Measurements from ENCODE around the gene SCCPDH.
"Not testable (repeated sequence)": the region's sequence is repeated elsewhere in the genome, so short reads cannot be mapped to it uniquely, and the experiment has no call there.

Gene SCCPDH

DNA sequence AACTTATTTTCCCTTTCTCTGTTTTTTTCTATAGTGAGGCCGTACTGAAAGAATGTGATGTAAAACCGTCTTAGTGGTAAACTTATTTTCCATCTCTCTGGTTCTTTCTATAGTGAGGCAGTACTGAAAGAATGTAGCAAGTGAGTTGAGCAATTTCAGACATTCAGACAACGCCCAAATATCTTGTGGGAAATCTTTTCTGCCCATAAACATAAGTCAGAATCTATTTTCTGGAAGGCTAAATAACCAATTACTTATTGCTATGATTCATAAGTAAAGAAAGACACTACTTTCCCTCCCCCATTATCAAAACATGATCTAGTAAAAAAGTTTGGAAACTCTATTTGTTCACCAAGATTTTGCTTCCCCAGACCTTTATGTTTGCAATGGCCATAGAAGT is 18.8 kb upstream of the SCCPDH start:
- DNase-seq (ENCODE audit: low spot score): no peak

DNA sequence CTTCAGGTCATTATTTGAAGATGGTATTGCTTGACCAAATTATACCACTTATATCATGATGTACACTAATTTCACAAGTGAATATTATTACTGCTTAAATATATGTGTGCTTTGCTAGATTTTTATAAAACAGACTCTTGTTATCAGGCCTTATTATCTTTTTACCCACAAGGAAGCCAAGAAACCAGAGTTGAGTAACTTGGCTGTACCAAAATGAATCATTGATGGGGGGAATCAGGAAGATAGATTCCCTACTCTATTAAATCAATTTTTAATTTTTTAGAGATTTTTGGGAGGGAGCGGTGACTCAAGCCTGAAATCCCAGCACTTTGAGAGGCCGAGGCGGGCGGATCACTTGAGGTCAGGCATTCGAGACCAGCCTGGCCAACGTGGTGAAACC is 16.0 kb upstream of the SCCPDH start:
- DNase-seq (ENCODE audit: low spot score): no peak

DNA sequence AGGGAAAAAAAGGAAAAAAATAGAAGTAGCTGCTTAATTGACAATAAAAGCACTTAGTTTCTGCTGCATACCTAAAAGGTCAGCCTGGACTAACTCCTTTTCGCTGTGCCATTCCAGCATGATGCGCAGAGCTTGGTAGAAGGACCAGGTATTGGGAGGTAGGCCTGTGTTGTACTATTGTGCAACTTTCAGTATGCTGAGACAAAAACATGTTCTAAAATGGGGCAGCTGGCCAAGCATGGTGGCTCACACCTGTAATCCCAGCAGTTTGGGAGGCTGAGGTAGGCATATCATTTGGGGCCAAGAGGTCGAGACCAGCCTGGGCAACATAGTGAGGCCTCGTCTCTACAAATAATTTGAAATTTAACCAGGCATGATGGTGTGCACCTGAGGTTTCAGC is 15.0 kb upstream of the SCCPDH start:
- DNase-seq (ENCODE audit: low spot score): no peak

DNA sequence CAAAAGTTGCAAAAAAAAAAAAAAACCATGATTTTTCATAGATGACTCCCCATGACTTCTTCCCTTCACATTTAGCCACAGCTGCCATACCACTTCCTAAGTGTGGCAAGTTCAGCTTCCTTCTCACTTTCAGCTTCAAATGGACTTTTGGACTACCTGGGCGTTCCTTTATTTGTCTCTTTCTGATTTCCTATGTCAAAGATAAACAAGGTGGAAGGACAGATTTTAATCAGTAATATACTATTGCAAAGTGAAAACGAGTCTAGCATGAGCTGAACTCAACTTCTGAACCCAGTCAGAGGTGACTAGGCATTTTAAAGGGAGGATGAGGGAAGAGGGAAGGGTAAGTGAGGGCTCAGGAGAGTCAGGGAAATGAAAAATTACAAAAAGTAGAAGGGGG is 14.4 kb upstream of the SCCPDH start:
- DNase-seq (ENCODE audit: low spot score): no peak

DNA sequence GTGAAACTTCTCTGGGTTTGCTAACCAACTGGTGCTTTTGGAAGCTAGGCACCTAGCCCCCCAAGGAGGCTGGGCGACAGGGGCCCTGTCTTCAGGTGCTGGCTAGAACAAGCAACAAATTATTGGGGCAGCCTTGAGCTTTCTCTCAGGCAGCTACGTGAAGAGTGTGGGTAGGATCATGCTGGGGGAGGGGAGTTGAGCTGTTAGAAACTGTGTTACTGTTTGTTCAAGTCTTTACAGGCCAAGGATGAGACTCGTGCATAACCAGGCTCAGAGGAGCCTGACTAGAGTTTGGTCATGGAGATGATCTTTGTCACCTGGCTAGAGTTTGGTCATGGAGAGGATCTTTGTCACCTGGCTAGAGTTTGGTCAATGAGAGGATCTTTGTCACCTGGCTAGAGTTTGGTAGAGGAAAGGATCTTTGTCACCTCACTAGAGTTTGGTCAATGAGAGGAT is 12.6 kb upstream of the SCCPDH start:
- DNase-seq (ENCODE audit: low spot score): no peak

DNA sequence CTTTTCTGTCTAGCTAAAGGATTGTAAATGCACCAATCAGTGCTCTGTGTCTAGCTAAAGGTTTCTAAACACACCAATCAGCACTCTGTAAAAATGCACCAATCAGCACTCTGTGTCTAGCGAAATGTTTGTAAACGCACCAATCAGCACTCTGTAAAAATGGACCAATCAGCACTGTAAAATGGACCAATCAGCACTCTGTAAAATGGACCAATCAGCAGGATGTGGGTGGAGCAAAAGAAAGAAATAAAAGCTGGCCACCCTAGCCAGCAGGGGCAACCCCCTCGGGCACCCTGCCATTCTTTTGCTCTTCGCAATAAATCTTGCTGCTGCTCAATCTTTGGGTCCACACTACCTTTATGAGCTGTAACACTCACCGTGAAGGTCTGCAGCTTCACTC is 11.8 kb upstream of the SCCPDH start:
- DNase-seq (ENCODE audit: low spot score): not testable (repeated sequence)

DNA sequence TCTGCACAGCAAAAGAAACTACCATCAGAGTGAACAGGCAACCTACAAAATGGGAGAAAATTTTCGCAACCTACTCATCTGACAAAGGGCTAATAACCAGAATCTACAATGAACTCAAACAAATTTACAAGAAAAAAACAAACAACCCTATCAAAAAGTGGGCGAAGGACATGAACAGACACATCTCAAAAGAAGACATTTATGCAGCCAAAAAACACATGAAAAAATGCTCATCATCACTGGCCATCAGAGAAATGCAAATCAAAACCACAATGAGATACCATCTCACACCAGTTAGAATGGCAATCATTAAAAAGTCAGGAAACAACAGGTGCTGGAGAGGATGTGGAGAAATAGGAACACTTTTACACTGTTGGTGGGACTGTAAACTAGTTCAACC is 4.8 kb upstream of the SCCPDH start:
- not testable (repeated sequence) for DNase-seq (ENCODE audit: low spot score)

DNA sequence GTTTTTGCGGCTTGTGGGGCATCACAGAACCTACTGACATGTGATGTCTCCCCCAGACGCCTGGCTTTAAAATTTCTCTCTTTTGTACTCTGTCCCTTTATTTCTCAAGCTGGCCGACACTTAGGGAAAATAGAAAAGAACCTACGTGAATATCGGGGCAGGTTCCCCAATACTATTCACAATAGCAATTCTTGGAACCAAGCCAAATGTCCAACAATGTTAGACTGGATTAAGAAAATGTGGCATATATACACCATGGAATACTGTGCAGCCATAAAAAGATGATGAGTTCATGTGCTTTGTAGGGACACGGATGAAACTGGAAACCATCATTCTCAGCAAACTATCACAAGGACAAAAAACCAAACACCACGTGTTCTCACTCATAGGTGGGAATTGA is 3.4 kb upstream of the SCCPDH start:
- not testable (repeated sequence) for DNase-seq (ENCODE audit: low spot score)

DNA sequence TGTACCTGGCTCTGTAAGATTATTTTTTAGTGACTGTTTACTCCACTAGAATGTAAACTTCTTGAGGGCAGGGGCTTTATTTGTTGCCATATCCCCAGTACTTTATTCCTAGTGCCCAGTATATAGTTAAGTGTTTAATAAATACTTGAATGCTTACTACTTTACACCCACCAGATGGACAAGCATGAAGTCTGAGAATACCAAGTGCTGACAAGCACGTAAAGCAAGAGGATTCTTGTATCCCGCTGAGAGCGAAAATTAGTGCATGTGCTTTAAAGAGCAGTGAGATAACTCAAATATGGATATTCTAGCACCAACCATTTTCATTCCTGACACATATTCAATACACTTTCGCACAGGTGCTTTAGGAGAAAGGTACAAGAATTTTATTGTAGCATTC is 1.5 kb upstream of the SCCPDH start:
- no peak for DNase-seq (ENCODE audit: low spot score)

DNA sequence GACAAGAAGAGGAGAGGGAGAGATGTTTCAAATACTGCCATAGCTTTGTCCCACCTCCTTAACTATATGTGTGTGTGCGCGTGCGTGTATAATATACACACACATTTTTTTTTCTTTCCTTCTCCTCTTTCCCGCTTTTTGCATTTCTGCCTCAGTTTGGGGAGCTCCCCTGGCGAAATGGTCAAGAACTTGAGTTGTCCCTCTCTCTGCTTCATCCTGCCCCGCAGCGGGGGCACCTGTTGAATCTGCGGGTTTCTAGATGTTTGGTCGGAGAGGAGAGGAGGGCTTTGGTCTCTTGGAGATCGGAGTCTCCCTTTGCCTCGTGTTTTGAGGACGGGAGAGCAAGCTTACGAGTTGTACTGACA is 504 bp downstream of the SCCPDH start:
- peak; percentile 70 for DNase-seq (ENCODE audit: low spot score)

DNA sequence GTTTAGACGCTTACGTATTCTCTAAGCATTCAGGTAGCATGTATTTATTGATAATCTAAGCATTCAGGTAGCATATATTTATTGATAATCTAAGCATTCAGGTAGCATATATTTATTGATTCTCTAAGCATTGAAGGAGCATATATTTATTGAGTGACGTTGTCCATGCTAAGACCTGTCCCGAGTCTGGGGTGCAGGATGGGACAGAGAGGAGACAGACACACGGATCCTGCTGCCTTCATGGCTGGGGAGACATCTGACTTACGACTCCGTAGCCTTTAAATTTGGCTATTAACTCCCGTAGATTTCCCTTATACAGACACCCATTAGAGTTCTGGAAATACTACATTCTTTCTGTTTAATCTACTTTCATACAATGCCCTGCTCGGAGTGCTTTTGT is 982 bp downstream of the SCCPDH start:
- DNase-seq (ENCODE audit: low spot score): no peak

DNA sequence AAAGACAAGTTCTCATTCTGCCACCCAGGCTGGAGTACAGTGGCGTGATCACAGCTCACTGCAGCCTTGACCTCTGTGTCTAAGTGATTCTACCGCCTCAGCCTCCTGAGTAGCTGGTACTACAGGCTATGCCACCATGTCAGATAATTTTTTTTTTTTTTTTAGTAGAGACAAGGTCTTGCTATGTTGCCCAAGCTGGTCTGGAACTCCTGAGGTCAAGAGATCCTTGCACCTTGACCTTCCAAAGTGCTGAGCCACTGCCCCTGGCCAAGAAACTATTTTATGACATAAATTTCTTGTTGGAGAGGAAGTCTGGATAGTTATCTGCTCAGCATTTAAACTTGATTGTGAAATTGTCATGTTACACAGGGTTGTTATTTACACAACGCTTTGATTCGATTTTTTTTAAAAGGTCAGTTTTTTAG is 2.1 kb downstream of the SCCPDH start:
- no peak for DNase-seq (ENCODE audit: low spot score)

DNA sequence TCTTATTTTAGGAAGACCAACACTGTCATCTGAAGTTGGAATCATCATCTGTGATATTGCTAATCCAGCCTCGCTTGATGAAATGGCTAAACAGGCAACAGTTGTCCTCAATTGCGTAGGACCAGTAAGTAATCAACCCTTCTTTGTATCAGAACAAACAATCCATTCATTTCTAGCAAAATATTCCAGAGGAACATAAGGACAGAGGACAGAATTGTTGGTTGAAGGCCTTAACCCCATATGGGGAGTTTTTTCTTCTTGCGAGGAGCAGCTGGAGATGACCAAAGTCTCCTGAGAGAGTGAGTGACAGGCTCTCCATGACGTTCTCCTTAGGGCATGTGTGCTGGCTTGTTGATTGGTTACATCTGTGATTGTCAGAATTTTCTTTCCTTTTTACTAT is 2.7 kb downstream of the SCCPDH start:
- no peak for DNase-seq (ENCODE audit: low spot score)

DNA sequence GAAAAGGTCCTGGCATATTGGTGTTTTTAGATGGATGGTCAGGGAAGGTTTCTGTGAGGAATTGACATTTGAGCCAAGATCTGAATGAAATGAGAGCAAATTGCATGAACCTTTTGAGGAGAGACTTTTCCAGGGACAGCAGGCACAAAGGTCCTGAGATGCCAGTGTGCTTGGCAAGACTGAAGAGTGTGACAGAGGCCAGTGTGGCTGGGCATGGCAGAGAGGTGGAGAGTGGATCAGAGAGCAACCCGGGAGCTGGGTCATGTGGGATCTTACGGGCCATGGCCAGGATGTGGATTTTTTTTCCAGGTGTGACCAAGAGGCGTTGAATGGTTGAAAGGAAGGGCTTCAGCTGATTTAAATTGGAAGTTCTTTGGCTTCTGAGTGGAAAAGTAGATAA is 3.4 kb downstream of the SCCPDH start:
- no peak for DNase-seq (ENCODE audit: low spot score)

DNA sequence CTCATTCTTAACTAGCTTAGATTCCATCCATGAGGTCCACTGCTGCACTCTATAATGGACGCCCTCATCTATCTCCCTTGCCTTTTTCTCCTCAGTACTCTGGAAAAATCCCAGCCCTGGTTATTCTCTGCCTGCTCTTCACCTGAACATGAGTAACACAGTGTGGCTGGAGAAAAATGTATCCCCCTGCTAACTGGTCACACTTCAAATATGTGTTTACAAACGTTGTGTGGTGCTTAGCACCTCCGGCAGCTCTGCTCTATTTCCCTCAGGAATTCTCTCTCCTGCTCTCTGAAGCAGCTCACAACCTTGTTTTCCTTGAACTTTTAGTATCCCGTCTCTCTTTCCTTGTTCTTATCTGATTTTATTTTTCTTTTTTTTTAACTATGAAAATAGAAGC is 4.1 kb downstream of the SCCPDH start:
- DNase-seq (ENCODE audit: low spot score): no peak

DNA sequence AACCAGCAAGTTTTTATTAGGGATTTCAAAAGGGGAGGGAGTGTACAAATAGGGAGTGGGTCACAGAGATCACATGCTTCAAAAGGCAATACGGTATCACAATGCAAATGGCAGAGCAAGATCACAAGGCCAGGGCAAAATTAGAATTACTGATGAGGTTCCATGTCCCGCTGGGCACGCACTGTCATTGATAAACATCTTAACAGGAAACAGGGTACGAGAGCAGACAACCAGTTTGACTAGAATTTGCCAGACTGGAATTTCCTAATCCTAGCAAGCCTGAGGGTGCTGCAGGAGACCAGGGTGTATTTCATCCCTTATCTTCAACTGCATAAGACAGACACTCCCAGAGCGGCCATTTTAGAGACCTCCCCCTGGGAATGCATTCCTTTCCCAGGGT is 4.8 kb downstream of the SCCPDH start:
- not testable (repeated sequence) for DNase-seq (ENCODE audit: low spot score)

DNA sequence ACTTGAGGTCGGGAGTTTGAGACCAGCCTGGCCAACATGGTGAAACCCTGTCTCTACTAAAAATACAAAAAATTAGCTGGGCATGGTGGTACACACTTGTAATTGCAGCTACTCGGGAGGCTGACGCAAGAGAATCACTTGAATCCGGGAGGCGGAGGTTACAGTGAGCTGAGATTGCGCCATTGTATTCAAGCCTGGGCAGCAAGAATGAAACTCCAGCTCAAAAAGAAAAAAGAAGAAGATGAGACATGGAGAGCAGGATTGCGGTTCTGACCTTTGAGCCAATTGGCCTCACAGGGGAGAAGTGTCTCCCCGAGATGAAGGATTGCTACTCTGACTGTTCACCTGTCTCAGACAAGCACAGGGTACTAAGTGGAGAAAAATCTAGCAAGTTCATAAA is 6.6 kb downstream of the SCCPDH start:
- no peak for DNase-seq (ENCODE audit: low spot score)

DNA sequence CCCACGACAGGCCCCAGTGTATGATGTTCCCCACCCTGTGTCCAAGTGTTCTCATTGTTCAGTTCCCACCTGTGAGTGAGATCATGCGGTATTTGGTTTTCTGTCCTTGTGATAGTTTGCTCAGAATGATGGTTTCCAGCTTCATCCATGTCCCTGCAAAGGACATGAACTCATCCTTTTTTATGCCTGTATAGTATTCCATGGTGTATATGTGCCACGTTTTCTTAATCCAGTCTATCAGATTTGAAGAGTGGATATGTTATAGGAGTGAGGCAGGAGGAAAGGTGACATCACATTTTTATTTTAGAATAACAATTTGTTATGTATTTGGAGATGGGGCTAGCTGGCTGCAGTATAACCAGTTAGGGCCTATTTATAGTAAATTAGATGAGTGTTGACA is 7.7 kb downstream of the SCCPDH start:
- DNase-seq (ENCODE audit: low spot score): not testable (repeated sequence)

DNA sequence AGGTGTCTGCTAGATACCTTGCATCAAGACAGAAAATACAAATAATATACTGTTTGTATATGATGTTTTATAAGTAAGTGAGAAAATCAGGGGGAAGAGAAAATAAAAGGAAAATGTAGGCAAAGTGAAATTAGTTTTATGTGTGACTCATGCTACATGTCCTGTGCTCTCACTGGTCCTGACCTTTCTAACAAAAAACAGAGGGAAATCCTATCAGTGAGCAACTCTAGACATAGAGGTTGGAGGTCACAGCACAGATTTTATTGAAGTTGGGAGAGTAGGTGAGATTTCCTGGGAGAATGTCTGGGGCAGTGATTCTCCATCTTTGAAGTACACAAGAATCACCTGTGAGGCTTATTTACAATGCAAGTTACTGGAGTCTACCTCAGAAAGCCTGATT is 9.5 kb downstream of the SCCPDH start:
- DNase-seq (ENCODE audit: low spot score): no peak

DNA sequence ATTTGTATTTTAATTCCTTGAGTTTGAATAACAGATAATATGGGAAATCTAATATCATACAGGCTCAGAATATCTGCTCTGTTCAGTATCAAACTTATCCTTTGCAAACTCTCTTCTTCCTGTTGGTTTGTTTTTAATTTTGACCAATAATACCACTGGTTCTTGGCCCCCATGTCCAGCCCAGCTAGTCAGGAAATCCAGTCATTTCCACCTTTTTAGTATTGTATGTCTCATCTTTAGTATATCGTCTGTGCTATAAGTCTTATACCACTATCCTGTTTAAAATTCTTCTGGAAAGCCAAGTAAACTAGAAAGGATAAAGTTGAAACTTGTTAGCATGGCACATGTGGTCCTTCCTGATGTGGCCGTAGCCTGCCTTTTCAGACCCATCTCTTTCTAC is 10.7 kb downstream of the SCCPDH start:
- DNase-seq (ENCODE audit: low spot score): no peak

DNA sequence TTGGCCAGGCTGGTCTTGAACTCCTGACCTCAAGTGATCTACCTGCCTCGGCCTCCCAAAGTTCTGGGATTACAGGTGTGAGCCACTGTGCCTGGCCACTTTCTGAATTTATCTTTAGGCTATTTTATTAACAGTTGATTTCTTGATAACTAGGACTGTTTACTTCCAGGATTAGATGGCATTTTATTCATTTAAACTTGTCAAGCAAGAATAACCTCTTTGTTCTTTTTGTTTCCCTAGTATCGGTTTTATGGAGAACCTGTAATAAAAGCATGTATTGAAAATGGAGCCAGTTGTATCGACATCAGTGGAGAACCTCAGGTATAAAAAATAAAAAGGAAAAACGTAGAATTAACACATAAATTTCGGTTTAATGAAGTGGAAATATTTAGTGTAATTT is 11.5 kb downstream of the SCCPDH start:
- DNase-seq (ENCODE audit: low spot score): no peak

DNA sequence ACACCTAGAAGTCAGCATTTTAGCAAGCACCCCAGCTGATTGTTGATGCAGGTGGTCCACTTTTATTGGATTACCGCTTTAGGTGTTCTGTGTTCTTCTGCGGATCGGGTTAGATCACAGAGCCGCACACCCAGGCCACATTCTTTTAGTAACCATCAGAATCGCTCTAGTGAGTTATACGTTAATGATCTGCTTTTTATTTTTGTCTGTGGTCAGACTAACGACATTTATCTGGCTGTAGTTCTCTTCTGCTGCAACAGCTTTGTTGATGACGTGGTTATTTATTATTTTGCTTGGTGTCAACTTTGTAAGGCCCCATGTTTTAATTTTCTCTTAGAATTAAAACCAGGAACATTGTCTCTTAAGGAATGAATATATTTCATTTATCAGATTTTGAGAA is 18.2 kb downstream of the SCCPDH start:
- DNase-seq (ENCODE audit: low spot score): no peak

DNA sequence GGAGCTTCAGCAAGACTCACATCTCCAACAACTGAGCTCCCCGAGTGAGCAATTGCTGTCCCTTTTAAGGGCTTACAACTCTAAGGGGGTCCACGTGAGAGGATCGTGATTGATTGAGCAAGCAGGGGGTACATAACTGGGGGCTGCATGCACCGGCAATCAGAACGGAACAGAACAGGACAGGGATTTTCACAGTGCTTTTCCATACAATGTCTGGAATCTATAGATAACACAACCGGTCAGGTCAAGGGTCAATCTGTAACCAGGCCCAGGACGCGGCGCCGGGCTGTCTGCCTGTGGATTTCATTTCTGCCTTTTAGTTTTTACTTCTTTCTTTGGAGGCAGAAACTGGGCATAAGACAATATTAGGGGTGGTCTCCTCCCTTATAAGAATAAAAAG is 21.9 kb downstream of the SCCPDH start:
- not testable (repeated sequence) for DNase-seq (ENCODE audit: low spot score)

DNA sequence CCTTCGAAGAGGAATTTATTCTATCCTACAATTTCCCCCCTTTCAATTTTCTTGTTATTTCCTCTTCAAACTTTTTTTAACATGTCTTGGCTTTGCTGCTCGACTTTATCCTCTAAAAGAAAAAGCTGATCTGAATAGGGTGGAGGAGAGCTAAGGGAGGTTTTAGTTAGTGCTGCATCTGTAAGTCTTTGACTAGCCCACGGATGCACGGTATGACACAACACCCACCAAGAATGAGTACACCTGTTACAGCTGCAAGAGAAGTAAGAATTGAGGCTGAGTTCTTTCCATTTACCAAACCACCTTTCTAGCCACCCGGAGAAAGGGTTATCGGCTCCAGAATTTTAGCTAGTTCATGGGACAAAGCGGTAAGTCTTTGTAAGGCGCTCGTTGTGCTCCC is 23.8 kb downstream of the SCCPDH start:
- DNase-seq (ENCODE audit: low spot score): no peak

DNA sequence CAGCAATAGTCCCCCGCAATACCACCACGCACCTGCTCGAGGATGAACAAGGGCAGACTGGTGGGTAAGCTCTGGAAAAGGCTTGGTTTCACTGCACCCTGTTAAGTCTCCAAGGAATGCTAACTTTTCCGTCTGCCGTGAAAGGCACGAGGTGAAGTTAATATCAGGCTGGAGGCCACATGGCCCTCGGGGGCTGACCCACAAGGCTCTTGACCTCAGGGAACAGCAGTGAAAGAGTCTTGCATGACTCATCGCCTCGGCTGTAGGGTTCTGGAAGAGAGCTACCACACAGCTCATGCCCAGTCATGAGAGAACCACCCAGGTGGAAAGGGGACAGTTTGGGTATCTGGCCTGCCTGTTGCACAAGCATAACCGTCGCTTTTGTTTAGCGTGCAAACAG is 24.7 kb downstream of the SCCPDH start:
- DNase-seq (ENCODE audit: low spot score): peak; percentile 19

Data from RKO (cell line).